ENCODE measurements around the gene NT5E.

NT5E gene

GRCh38 chr6:85408039-85408438, 41.8 kb upstream of the NT5E start:
- TF ChIP-seq TAF1 (IDR thresholded peaks at IDR 0.05; ENCODE audit: borderline replicate concordance, insufficient read depth, low read length) (no peak), REST (IDR thresholded peaks at IDR 0.05; ENCODE audit: insufficient read depth in 1 of 2, low read depth in 2 of 2, low read length in 2 of 2) (no peak), POLR2AphosphoS5 (IDR thresholded peaks at IDR 0.05; ENCODE audit: low read depth, low read length) (no peak), SIN3A (IDR thresholded peaks at IDR 0.05; ENCODE audit: borderline replicate concordance, insufficient read depth, low read length) (no peak), FOXP2 (optimal IDR thresholded peaks at IDR 0.05; ENCODE audit: borderline replicate concordance, extremely low read depth, extremely low read length, insufficient read depth) (no peak)

GRCh38 chr6:85412911-85413430, 36.9 kb upstream of the NT5E start:
- TF ChIP-seq SIN3A (IDR thresholded peaks at IDR 0.05; ENCODE audit: borderline replicate concordance, insufficient read depth, low read length): no peak

- TF ChIP-seq REST (IDR thresholded peaks at IDR 0.05; ENCODE audit: insufficient read depth in 1 of 2, low read depth in 2 of 2, low read length in 2 of 2): no peak
- TF ChIP-seq TAF1 (IDR thresholded peaks at IDR 0.05; ENCODE audit: borderline replicate concordance, insufficient read depth, low read length): no peak
- TF ChIP-seq FOXP2 (optimal IDR thresholded peaks at IDR 0.05; ENCODE audit: borderline replicate concordance, extremely low read depth, extremely low read length, insufficient read depth): no peak
- TF ChIP-seq SIN3A (IDR thresholded peaks at IDR 0.05; ENCODE audit: borderline replicate concordance, insufficient read depth, low read length): no peak
- TF ChIP-seq POLR2AphosphoS5 (IDR thresholded peaks at IDR 0.05; ENCODE audit: low read depth, low read length): no peak
Measured at GRCh38 chr6:85416049-85416448, 33.8 kb upstream of the NT5E start.

GRCh38 chr6:85416766-85417165, 33.1 kb upstream of the NT5E start:
- TF ChIP-seq REST (IDR thresholded peaks at IDR 0.05; ENCODE audit: insufficient read depth in 1 of 2, low read depth in 2 of 2, low read length in 2 of 2) (no peak), FOXP2 (optimal IDR thresholded peaks at IDR 0.05; ENCODE audit: borderline replicate concordance, extremely low read depth, extremely low read length, insufficient read depth) (no peak), SIN3A (IDR thresholded peaks at IDR 0.05; ENCODE audit: borderline replicate concordance, insufficient read depth, low read length) (no peak), POLR2AphosphoS5 (IDR thresholded peaks at IDR 0.05; ENCODE audit: low read depth, low read length) (no peak), TAF1 (IDR thresholded peaks at IDR 0.05; ENCODE audit: borderline replicate concordance, insufficient read depth, low read length) (no peak)

DNA sequence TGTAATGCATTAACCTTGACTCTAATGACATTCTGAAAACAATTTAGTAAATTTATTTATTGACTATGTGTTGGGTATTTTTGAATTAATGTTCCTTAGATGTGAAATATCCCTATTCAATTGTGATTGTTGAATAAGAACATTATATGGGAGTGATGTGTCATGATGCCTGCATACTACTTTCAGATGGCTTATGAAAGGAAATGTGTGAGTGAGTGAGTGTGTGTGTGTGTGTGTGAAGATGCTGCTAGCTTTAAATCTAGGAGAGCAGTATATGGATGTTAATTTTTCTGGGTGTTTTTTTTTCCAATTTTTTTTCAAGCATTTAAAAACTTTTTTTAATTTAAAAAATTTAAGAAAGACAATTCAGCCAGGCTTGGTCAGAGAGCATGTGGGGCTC, 32.5 kb upstream of the NT5E start:
- TF ChIP-seq REST (IDR thresholded peaks at IDR 0.05; ENCODE audit: insufficient read depth in 1 of 2, low read depth in 2 of 2, low read length in 2 of 2) (no peak), SIN3A (IDR thresholded peaks at IDR 0.05; ENCODE audit: borderline replicate concordance, insufficient read depth, low read length) (no peak), TAF1 (IDR thresholded peaks at IDR 0.05; ENCODE audit: borderline replicate concordance, insufficient read depth, low read length) (no peak), POLR2AphosphoS5 (IDR thresholded peaks at IDR 0.05; ENCODE audit: low read depth, low read length) (no peak), FOXP2 (optimal IDR thresholded peaks at IDR 0.05; ENCODE audit: borderline replicate concordance, extremely low read depth, extremely low read length, insufficient read depth) (no peak)

Data from PFSK-1 (cell line).